ENCODE measurements around the gene EHBP1. TPM values are rescaled to one million over a fixed set of nuclear protein-coding genes. Genes with fewer than 3 reads are reported as not detected.

Gene EHBP1
- total RNA-seq, 3 donors from 2014 or later (not counting 1 experiment from before 2014, with no cell fraction given) = 22.4 to 33.4 (median 28.3) TPM

- Histone ChIP-seq H3K27ac (ENCODE audit: low read length) (no peak overlapping the region), H3K4me1 (ENCODE audit: control insufficient read depth, insufficient read depth, low read length) (peaks cover 4% of the 10 kb centered on the region), H3K36me3 (ENCODE audit: control insufficient read depth, insufficient read depth, low read length) (no peaks in the 10 kb centered on the region), H3K27me3 (ENCODE audit: control insufficient read depth, insufficient read depth, low read length) (peaks cover 56% of the 10 kb centered on the region), H3K4me3 (ENCODE audit: low read length) (no peak overlapping the region), H3K9me3 (ENCODE audit: control insufficient read depth, insufficient read depth, low read length) (no peaks in the 10 kb centered on the region)
- no peaks in the 10 kb centered on the region for H3K4me1 Mint-ChIP-seq
- H3K4me3 Mint-ChIP-seq = no peak overlapping the region
- peaks cover 40 to 62% of the 10 kb centered on the region in 2 donors for H3K27me3 Mint-ChIP-seq (ENCODE audit: low read depth in 2 of 2)
- DNase-seq = peak in 1 of 2 donors; percentile 14
- H3K9me3 Mint-ChIP-seq = peaks cover 0 to 3% of the 10 kb centered on the region in 2 donors
- no peak overlapping the region for H3K27ac Mint-ChIP-seq
- 94% methylated on average over 1 of the region's 1 CpG for WGBS (ENCODE audit: insufficient coverage)
- intact Hi-C loops (cut with micrococcal nuclease) = no loop called here
- ATAC-seq = no peak
- H3K36me3 Mint-ChIP-seq = no peaks in the 10 kb centered on the region
- no peak for TF ChIP-seq CTCF (IDR thresholded peaks at IDR 0.05)
These were observed 358.7 kb downstream of the EHBP1 start for GRCh38 chr2:63064197-63064596.

- DNase-seq (no peak), ATAC-seq (no peak)
- no peaks in the 10 kb centered on the region for H3K36me3 ChIP-seq (ENCODE audit: control insufficient read depth, insufficient read depth, low read length)
- no peak overlapping the region for H3K4me3 ChIP-seq (ENCODE audit: low read length)
- no peaks in the 10 kb centered on the region for H3K4me1 ChIP-seq (ENCODE audit: control insufficient read depth, insufficient read depth, low read length)
- peaks cover 0 to 3% of the 10 kb centered on the region in 2 donors for H3K9me3 Mint-ChIP-seq
- intact Hi-C loops (cut with micrococcal nuclease) = no loop called here
- no peaks in the 10 kb centered on the region for H3K4me1 Mint-ChIP-seq
- no peak overlapping the region for H3K27ac ChIP-seq (ENCODE audit: low read length)
- H3K27me3 Mint-ChIP-seq (ENCODE audit: low read depth in 2 of 2) = peaks cover 40 to 62% of the 10 kb centered on the region in 2 donors
- 86% methylated on average over 1 of the region's 4 CpGs for WGBS (ENCODE audit: insufficient coverage)
- peaks cover 51% of the 10 kb centered on the region for H3K27me3 ChIP-seq (ENCODE audit: control insufficient read depth, insufficient read depth, low read length)
- TF ChIP-seq CTCF (IDR thresholded peaks at IDR 0.05) = no peak
- H3K9me3 ChIP-seq (ENCODE audit: control insufficient read depth, insufficient read depth, low read length) = no peaks in the 10 kb centered on the region
- no peak overlapping the region for H3K4me3 Mint-ChIP-seq
- H3K36me3 Mint-ChIP-seq = no peaks in the 10 kb centered on the region
- no peak overlapping the region for H3K27ac Mint-ChIP-seq
These were observed 359.1 kb downstream of the EHBP1 start for GRCh38 chr2:63064661-63065060.

- H3K4me3 ChIP-seq (ENCODE audit: low read length) = no peak overlapping the region
- peaks cover 0 to 3% of the 10 kb centered on the region in 2 donors for H3K9me3 Mint-ChIP-seq
- no peak for TF ChIP-seq CTCF (IDR thresholded peaks at IDR 0.05)
- no peak overlapping the region for H3K27ac Mint-ChIP-seq
- no peaks in the 10 kb centered on the region for H3K4me1 Mint-ChIP-seq
- H3K27me3 Mint-ChIP-seq (ENCODE audit: low read depth in 2 of 2) = peaks cover 32 to 51% of the 10 kb centered on the region in 2 donors
- ATAC-seq (no peak), DNase-seq (no peak)
- no peak overlapping the region for H3K27ac ChIP-seq (ENCODE audit: low read length)
- H3K36me3 ChIP-seq (ENCODE audit: control insufficient read depth, insufficient read depth, low read length) = no peaks in the 10 kb centered on the region
- no peak overlapping the region for H3K4me3 Mint-ChIP-seq
- 67% methylated on average over 3 of the region's 3 CpGs for WGBS (ENCODE audit: insufficient coverage)
- no peaks in the 10 kb centered on the region for H3K9me3 ChIP-seq (ENCODE audit: control insufficient read depth, insufficient read depth, low read length)
- intact Hi-C loops (cut with micrococcal nuclease) = no loop called here
- H3K4me1 ChIP-seq (ENCODE audit: control insufficient read depth, insufficient read depth, low read length) = no peaks in the 10 kb centered on the region
- H3K36me3 Mint-ChIP-seq = no peaks in the 10 kb centered on the region
- peaks cover 37% of the 10 kb centered on the region for H3K27me3 ChIP-seq (ENCODE audit: control insufficient read depth, insufficient read depth, low read length)
These were observed 360.8 kb downstream of the EHBP1 start for GRCh38 chr2:63066265-63066664.

GRCh38 chr2:63066838-63067237 lies 361.3 kb downstream of the EHBP1 start:
- H3K4me3 ChIP-seq (ENCODE audit: low read length) = no peak overlapping the region
- Mint-ChIP-seq H3K9me3 (peaks cover 0 to 3% of the 10 kb centered on the region in 2 donors), H3K36me3 (no peaks in the 10 kb centered on the region), H3K4me3 (no peak overlapping the region), H3K27ac (no peak overlapping the region), H3K4me1 (no peaks in the 10 kb centered on the region), H3K27me3 (ENCODE audit: low read depth in 2 of 2) (peaks cover 31 to 46% of the 10 kb centered on the region in 2 donors)
- no peak for TF ChIP-seq CTCF (IDR thresholded peaks at IDR 0.05)
- WGBS (ENCODE audit: insufficient coverage) = 83% methylated on average over 2 of the region's 2 CpGs
- H3K36me3 ChIP-seq (ENCODE audit: control insufficient read depth, insufficient read depth, low read length) = no peaks in the 10 kb centered on the region
- H3K27ac ChIP-seq (ENCODE audit: low read length) = no peak overlapping the region
- H3K27me3 ChIP-seq (ENCODE audit: control insufficient read depth, insufficient read depth, low read length) = peaks cover 32% of the 10 kb centered on the region
- H3K4me1 ChIP-seq (ENCODE audit: control insufficient read depth, insufficient read depth, low read length) = no peaks in the 10 kb centered on the region
- intact Hi-C loops (cut with micrococcal nuclease) = no loop called here
- ATAC-seq (no peak), DNase-seq (no peak)
- H3K9me3 ChIP-seq (ENCODE audit: control insufficient read depth, insufficient read depth, low read length) = no peaks in the 10 kb centered on the region
